HG02623 (cell line): Measurements from ENCODE around the gene MYO5B.
"Not testable (repeated sequence)": the region's sequence is repeated elsewhere in the genome, so short reads cannot be mapped to it uniquely, and the experiment has no call there.

ENCODE experiments used
- ATAC-seq: cut with Tn5 transposase; IDR thresholded peaks from one replicate; pipeline ENCODE4 v1.9.1; 2021; ENCODE audit warnings: moderate library complexity; ENCODE audit not compliant: unreplicated experiment

MYO5B gene

DNA sequence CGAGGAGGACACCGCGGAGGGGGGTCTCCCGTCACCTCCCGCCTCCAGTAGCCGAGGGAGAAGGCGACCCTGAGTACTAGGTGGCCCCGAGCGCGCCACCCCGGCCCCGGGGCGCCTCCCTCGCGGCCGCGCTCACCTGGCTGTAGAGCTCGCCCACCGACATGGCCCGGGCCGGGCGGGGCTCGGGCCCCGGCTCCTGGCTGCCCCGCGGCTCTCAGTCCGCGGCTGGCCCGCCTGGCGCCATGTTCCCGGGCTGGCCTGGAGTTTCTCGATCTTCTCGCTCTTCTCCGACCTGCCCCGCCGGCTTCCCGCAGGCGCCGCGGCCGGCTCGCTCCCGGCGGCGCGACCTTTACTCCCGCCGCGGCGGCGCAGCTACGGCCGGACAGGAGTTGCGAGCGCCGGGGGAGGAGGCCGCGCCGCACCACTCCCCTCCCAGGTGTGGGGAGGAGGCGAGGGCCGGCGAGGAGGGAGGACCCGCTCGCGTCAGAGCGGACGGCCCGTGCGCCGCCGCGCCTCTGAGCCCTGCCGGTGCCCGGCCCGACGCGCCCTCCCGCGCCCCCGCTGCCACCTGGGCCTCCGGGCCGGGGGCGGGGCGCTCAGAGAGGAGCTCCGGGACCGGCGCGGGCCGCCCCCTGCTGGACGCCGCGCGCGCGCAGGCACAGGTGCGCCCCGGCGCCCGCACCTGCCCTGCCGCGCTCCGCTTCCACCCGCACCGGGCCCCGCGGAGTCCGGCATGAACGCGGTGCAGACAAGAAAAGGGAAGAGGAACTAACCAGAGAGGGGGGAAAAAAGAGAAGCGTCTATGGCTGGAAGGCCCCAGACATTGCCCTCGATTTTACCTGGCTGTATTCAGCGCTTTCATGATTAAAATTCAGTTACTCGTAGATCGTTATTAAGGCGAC lies at the start of gene MYO5B:
TSS of gene MYO5B (minus strand) at position 517 of the 902 bp plus-strand sequence. CDS start at position 163, 354 bp downstream.
- peak; percentile 65 for ATAC-seq

DNA sequence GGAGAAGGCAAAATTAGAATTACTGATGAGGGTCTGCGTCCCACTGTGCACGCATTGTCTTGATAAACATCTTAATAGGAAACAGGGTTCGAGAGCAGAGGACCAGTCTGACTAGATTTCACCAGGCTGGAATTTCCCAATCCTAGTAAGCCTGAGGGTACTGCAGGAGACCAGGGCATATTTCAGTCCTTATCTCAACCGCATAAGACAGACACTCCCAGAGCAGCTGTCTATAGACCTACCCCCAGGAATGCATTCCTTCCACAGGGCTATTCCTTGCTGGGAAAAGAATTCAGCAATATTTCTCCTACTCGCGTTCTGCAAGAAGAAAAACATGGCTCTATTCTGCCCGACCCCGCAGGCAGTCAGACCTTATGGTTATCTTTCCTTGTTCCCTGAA lies 46.8 kb upstream of the MYO5B start:
- ATAC-seq, result not testable (repeated sequence)

GRCh38 chr18:50240080-50240563 lies 45.2 kb upstream of the MYO5B start:
- no peak for ATAC-seq

- no peak for ATAC-seq
Measured at GRCh38 chr18:50232419-50232818, 37.5 kb upstream of the MYO5B start.

DNA sequence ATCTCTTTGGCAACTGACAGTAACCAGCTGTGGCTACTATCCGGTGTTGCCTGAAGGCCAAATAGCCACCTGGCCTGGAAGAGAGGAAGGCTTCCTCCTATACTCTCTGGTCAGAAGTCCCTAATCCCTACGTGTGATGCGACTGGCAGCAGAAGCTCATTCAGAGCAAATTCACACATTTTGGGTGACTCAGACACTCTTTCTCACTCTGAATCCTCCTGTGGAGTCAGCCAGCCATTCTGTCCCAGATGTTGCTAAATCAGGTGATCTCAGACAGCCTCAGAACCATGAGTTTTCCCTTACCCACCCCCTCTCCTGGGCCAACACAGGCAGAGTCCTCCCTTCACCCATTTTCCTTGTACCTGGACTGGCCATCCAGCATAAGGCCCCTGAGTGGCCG lies 36.7 kb upstream of the MYO5B start:
- ATAC-seq, result no peak

GRCh38 chr18:50220249-50220648 lies 25.3 kb upstream of the MYO5B start:
- ATAC-seq, result not testable (repeated sequence)

DNA sequence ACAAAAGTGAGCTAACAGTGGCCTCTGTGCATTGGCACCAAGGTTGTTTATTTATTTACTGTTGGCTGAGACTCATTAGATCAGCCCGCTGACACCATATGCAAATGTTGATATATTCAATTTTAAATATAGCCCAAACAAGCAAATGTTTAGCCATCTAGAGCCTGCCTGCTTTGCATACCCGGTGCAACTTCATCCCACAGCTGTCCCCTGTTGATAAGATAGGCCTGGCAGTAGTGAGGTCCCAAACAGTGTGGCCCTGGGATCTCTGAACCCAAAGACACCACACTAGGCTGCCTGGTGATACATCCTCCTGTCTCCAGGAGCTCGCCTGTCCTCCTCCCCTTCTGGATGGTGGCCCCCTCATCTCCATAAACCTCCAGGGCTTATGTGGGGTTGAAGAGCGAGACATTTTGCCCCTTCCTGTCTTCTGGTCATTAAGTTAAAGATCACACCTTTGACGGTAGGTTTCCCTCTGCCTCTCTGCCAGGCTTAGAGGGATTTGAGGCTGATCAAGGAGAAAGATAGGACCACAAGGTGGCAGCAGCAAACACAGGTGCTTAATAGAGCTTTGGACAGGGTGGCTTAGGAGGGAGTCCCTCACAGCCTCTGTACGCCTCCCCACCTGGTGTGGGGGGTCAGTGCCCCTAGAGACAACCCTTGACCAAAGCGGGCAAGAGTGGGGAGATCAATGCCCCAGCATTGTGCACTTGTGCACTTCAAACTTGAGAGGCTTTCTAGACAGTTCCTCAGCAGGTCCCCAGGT lies 23.7 kb upstream of the MYO5B start:
- ATAC-seq, result no peak

GRCh38 chr18:50209311-50209710 lies 14.4 kb upstream of the MYO5B start:
- ATAC-seq, result no peak

- ATAC-seq, result no peak
Measured at GRCh38 chr18:50207722-50208121, 12.8 kb upstream of the MYO5B start.

GRCh38 chr18:50203801-50204604 lies 9.1 kb upstream of the MYO5B start:
- ATAC-seq, result no peak

GRCh38 chr18:50201476-50202018 lies 6.6 kb upstream of the MYO5B start:
- ATAC-seq, result no peak

- ATAC-seq, result no peak
Measured at GRCh38 chr18:50199921-50200320, 5.0 kb upstream of the MYO5B start.

- ATAC-seq, result no peak
Measured at GRCh38 chr18:50199346-50199855, 4.5 kb upstream of the MYO5B start.

DNA sequence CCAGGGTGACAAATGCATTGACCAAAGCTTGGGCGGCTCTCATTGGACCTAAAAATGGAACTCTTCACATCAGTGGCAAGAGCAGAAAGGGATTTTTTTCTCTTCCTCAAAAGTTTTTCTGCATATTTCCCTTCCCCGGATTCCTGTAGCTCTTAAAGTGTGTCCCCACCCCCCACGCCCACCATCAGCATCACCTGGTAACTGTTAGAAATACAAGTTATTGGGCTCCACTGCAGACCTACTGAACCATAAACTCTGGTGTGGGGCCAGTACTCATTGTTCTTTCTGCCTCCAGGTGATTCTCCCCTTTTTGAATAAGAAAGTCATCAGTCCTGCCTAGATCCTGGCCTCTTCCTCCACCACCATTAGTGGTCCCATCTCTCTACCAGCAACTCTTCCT lies 1.3 kb upstream of the MYO5B start:
- no peak for ATAC-seq

- no peak for ATAC-seq
Measured at GRCh38 chr18:50195689-50196088, 742 bp upstream of the MYO5B start.

DNA sequence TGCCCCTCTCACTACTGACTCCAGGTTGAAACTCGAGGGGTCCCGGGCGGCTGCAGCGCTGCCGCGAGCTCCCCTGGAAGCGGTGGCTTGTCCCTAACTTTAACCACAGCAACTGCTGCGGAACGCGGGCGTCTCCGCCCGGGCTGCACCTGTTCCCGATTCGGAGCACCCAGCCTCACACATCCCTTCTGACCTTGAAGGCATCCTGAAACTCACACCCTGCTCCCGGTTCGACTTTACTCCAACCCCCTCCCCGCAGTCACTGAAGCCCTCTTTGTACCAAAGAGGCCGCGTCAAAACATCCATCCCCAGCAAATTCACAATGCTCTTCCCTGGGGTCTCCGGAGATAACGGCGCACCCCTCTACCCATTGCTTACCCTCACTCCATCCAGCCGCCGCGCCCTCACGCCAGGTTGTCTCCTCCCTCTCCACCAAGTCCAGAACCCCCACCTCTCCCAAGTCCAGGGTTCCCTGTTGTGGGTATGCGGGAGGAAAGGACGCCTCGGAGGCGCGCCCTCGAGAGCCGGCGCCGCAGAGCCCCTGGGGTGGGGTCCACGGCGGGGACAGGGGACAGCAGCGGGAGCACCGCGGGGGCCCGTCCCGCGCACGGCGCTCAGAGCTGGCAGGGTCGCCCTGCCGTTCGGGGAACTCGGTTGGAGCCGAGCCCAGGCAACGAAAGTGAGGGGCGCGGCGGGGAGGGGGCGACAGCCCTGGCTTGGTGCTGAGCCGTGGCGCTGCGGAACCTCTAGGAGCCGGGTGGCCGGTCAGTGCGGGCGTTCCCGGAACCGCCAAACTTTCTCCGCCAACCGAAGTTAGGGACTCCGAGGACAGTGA lies 934 bp downstream of the MYO5B start:
- ATAC-seq, result no peak

DNA sequence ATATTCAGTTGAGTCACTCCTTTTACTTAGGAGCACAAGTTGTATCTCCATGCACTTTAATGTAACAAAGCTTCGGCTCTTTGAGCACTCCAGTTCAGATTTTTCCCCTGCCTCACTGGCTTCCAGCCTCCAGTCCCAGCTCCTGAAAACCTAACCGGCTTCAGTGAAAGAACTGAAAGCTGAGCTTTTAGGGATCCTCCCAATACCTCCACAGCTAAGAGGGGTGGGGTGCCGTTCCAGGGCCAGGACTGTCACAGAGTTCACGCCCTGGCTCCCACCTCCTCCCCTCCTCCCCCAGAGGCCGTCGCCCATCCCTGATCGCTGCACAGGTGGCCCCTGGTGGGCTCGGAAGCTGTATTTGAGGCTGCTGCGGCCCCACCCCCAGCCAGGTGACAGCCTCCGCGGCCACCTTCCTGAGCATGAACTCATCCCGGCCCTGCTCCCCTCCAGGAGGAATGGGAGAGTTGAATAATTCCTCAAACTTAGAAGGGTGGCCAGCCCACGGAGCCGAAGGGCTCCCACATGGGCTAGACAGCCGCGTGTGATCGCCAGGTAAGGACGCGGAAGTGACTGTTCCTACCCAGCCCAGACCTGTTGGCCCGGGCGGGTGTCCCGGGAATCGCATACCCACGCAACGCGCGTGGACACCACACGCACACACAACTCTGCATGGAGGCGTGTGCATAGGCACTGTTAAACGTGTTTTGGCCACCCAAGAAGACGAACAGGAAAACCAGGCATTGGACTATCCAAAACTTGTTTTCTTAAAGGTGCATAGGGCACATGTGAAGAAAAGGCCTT lies 1.8 kb downstream of the MYO5B start:
- no peak for ATAC-seq

GRCh38 chr18:50190926-50191325 lies 4.0 kb downstream of the MYO5B start:
- ATAC-seq, result no peak

GRCh38 chr18:50190236-50190635 lies 4.7 kb downstream of the MYO5B start:
- ATAC-seq, result no peak
